Lower leg skin (tissue), 4 donors: ENCODE data around the gene RAB6C. TPM values are rescaled to one million over a fixed set of nuclear protein-coding genes. Genes with fewer than 3 reads are reported as not detected.
"Not testable (repeated sequence)": the region's sequence is repeated elsewhere in the genome, so short reads cannot be mapped to it uniquely, and the experiment has no call there.

ENCODE experiments used
- DNase-seq, 2 donors: peaks; one replicate each; pipeline ENCODE4 v3.0.0-alpha.2; 2019; ENCODE audit warnings: low spot score in 2 of 2
- H3K4me3 ChIP-seq: fragments of 200-600 bp; sonication (generic); 2 replicates; pipeline ENCODE4 v1.5.1; 2017; ENCODE audit warnings: mild to moderate bottlenecking, low read depth; ENCODE audit not compliant: poor library complexity, severe bottlenecking
- CTCF ChIP-seq, 3 donors: fragments of 450-650 bp; IDR thresholded peaks; one replicate each; pipeline ENCODE4 v1.5.1; 2016; ENCODE audit warnings: antibody characterized with exemption in 3 of 3, mild to moderate bottlenecking in 3 of 3, moderate library complexity in 2 of 3
- POLR2A ChIP-seq, 2 donors: fragments of 450-650 bp; IDR thresholded peaks; one replicate each; pipeline ENCODE4 v1.6.1; 2016 to 2017; ENCODE audit warnings: antibody characterized with exemption in 2 of 2, mild to moderate bottlenecking in 1 of 2, moderate library complexity in 1 of 2
- WGBS, 2 donors: methylation state at CpG; one replicate each; pipeline ENCODE4 v1.1.5; 2018; 5-methylcytosine and 5-hydroxymethylcytosine counted together
- intact Hi-C: fragments of 100-400 bp; cut with DNase I; formaldehyde crosslinking; loops from one replicate; pipeline ENCODE4 v1.15.0; 2023; ENCODE audit warnings: low total_unique reads
- total RNA-seq, 4 donors: library from RNA; depleted of rRNA; stranded (reverse); fragments of >200 nt; gene quantifications; one replicate each; pipeline ENCODE4 v1.1.0, GENCODE V29; 2016

The RAB6C gene
- total RNA-seq, 4 donors from 2014 or later, result not detected

- no peak overlapping the region for H3K4me3 ChIP-seq
- DNase-seq, result no peak
- no peak for TF ChIP-seq CTCF (IDR thresholded peaks at IDR 0.05)
- TF ChIP-seq POLR2A (IDR thresholded peaks at IDR 0.05), result no peak
- 80 to 83% methylated on average over 2 of the region's 2 CpGs for WGBS, 2 donors
- intact Hi-C loops, result no loop called here
These were observed 39.9 kb downstream of the RAB6C start for GRCh38 chr2:130019402-130019801.

- H3K4me3 ChIP-seq, DNase-seq, intact Hi-C loops: not testable (repeated sequence)
- 7 to 29% methylated on average over 1 of the region's 1 CpG for WGBS, 2 donors
These were observed 40.6 kb downstream of the RAB6C start for GRCh38 chr2:130020069-130020468.

GRCh38 chr2:130025931-130026330 is 46.5 kb downstream of the RAB6C start:
- DNase-seq, H3K4me3 ChIP-seq, intact Hi-C loops: not testable (repeated sequence)
- WGBS, 2 donors, result 90 to 92% methylated on average over 1 of the region's 1 CpG

Other genes with a start within 250 kb of the RAB6C start
- not detected for gene POTEF, start 149.6 kb downstream of the RAB6C start, total RNA-seq
- 1 to 10 TPM in 3 of 4 donors, under 1 TPM in 1; 0.84 to 4.0 (median 3.2) TPM for gene CCDC74B, start 165.4 kb downstream of the RAB6C start, total RNA-seq
- 10 to 100 TPM; 29.7 to 44.4 (median 38.6) TPM for gene SMPD4, start 201.9 kb downstream of the RAB6C start, total RNA-seq
- 100 to 1,000 TPM; 127 to 189 (median 149) TPM for gene MZT2B, start 202.6 kb downstream of the RAB6C start, total RNA-seq
- not detected for gene TUBA3E, start 218.8 kb downstream of the RAB6C start, total RNA-seq